GM23338 (cell line): ENCODE measurements around the gene RXRA.

Experiments used
- EZH2 ChIP-seq: fragments of 200-600 bp; sonication (generic); IDR thresholded peaks from one replicate; pipeline ENCODE4 v1.8.0; 2017; ENCODE audit warnings: antibody characterized with exemption, mild to moderate bottlenecking, low read depth; ENCODE audit not compliant: unreplicated experiment
- EZH2phosphoT487 ChIP-seq: fragments of 200-600 bp; sonication (generic); IDR thresholded peaks from one replicate; pipeline ENCODE4 v1.8.1; 2018; ENCODE audit warnings: antibody characterized with exemption; ENCODE audit not compliant: unreplicated experiment
- REST ChIP-seq: IDR thresholded peaks from one replicate; pipeline ENCODE4 v1.6.1; 2018; ENCODE audit warnings: antibody characterized with exemption; ENCODE audit not compliant: unreplicated experiment
- TF ChIP-seq, protein P1 (sequence below), 2 experiments: fragments of 200-600 bp in 1 of 2; sonication (generic) in 1 of 2; conservative IDR thresholded peaks; 2 replicates each; pipeline versions ENCODE4 v1.5.1 to v1.6.1; 2016 to 2017; ENCODE audit warnings: antibody characterized with exemption in 2 of 2, low read depth in 2 of 2, mild to moderate bottlenecking in 2 of 2, moderate library complexity in 1 of 2

- TF ChIP-seq, protein P1, sequence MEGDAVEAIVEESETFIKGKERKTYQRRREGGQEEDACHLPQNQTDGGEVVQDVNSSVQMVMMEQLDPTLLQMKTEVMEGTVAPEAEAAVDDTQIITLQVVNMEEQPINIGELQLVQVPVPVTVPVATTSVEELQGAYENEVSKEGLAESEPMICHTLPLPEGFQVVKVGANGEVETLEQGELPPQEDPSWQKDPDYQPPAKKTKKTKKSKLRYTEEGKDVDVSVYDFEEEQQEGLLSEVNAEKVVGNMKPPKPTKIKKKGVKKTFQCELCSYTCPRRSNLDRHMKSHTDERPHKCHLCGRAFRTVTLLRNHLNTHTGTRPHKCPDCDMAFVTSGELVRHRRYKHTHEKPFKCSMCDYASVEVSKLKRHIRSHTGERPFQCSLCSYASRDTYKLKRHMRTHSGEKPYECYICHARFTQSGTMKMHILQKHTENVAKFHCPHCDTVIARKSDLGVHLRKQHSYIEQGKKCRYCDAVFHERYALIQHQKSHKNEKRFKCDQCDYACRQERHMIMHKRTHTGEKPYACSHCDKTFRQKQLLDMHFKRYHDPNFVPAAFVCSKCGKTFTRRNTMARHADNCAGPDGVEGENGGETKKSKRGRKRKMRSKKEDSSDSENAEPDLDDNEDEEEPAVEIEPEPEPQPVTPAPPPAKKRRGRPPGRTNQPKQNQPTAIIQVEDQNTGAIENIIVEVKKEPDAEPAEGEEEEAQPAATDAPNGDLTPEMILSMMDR (conservative IDR thresholded peaks at IDR 0.05; ENCODE audit: low read depth in 2 of 2) = no peak
- TF ChIP-seq EZH2phosphoT487 (no peak), REST (no peak), EZH2 (no peak)
Observed at GRCh38 chr9:134373269-134373668, 47.0 kb downstream of the RXRA start.
